OCI-LY3 (cell line): ENCODE measurements around the gene SRPK2.
"Not testable (repeated sequence)": the region's sequence is repeated elsewhere in the genome, so short reads cannot be mapped to it uniquely, and the experiment has no call there.

Experiments
- H2AFZ ChIP-seq: fragments of 200-600, 300-600 bp; shearing (Covaris generic); 2 replicates; pipeline ENCODE4 v1.6.0; 2014; ENCODE audit warnings: antibody characterized with exemption, low read depth, low read length
- H3K27ac ChIP-seq: fragments of 200-600, 300-600 bp; sonication (generic); 2 replicates; pipeline ENCODE4 v1.5.1; 2014; ENCODE audit warnings: mild to moderate bottlenecking, low read length, moderate library complexity, mixed read lengths
- H3K27me3 ChIP-seq: fragments of 200-600, 300-600 bp; sonication (generic); 2 replicates; pipeline ENCODE4 v1.6.1; 2014; ENCODE audit warnings: low read depth, low read length, mixed read lengths
- H3K36me3 ChIP-seq: fragments of 200-600, 300-600 bp; sonication (generic); replicated peaks from 2 replicates; pipeline ENCODE3; 2014; ENCODE audit warnings: low read depth, low read length, mixed read lengths
- H3K4me1 ChIP-seq: fragments of 300-600, 200-600 bp; sonication (generic); 2 replicates; pipeline ENCODE4 v1.6.1; 2014; ENCODE audit warnings: low read length, mixed read lengths
- H3K4me2 ChIP-seq: fragments of 200-600, 300-600 bp; sonication (generic); 2 replicates; pipeline ENCODE4 v1.6.1; 2014; ENCODE audit warnings: low read length, mixed read lengths
- H3K4me3 ChIP-seq: fragments of 300-600, 200-600 bp; sonication (generic); 2 replicates; pipeline ENCODE4 v1.5.1; 2014; ENCODE audit warnings: antibody characterized with exemption, mild to moderate bottlenecking, low read length, moderate library complexity
- H3K79me2 ChIP-seq: fragments of 300-600, 200-600 bp; shearing (Covaris generic); 2 replicates; pipeline ENCODE4 v1.6.1; 2014; ENCODE audit warnings: mild to moderate bottlenecking, low read length, mixed read lengths
- H3K9ac ChIP-seq: fragments of 300-600, 200-600 bp; shearing (Covaris generic); 2 replicates; pipeline ENCODE4 v1.6.0; 2014; ENCODE audit warnings: mild to moderate bottlenecking, low read length, moderate library complexity
- H3K9me3 ChIP-seq: fragments of 200-600, 300-600 bp; shearing (Covaris generic); 2 replicates; pipeline ENCODE4 v1.6.1; 2014; ENCODE audit warnings: low read length, mixed read lengths; ENCODE audit not compliant: insufficient read depth
- H4K20me1 ChIP-seq: fragments of 200-600, 300-600 bp; sonication (generic); 2 replicates; pipeline ENCODE4 v1.6.1; 2016; ENCODE audit warnings: low read length, mixed read lengths; ENCODE audit not compliant: insufficient read depth
- EZH2phosphoT487 ChIP-seq: fragments of 200-600 bp; shearing (Covaris generic); IDR thresholded peaks from 2 replicates; pipeline ENCODE4 v1.6.1; 2018; ENCODE audit warnings: antibody characterized with exemption, mixed run types, low read depth
- TF ChIP-seq, protein P1 (sequence below): fragments of 200-600, 300-600 bp; sonication (generic); IDR thresholded peaks from 2 replicates; pipeline ENCODE4 v1.5.1; 2014; ENCODE audit warnings: antibody characterized with exemption, low read length, low read depth

Gene SRPK2

DNA sequence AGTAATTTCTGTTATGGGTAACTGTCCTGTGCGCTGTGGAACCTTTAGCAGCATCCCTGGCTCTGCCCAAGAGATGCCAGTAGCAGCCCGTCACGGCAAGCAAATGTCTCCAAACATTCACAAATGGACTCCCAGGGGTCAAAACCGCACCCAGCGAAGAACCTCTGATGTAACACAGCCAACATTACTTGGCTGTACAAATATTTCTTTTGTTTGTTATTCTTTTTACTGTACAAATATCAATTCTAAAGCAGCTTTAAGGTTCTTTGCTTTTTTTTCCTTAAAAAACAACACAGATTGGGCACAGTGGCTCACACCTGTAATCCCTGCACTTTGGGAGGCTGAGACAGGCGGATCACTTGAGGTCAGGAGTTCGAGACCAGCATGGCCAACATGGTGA lies 192.2 kb downstream of the SRPK2 start:
- H3K4me2 ChIP-seq, result no peak overlapping the region
- H3K4me3 ChIP-seq, result no peak overlapping the region
- H3K36me3 ChIP-seq, result no peaks in the 10 kb centered on the region
- no peaks in the 10 kb centered on the region for H3K27me3 ChIP-seq
- no peak overlapping the region for H3K27ac ChIP-seq
- no peaks in the 10 kb centered on the region for H3K79me2 ChIP-seq
- no peaks in the 10 kb centered on the region for H3K9me3 ChIP-seq
- H2AFZ ChIP-seq, result no peak overlapping the region
- no peak overlapping the region for H3K9ac ChIP-seq
- no peak for TF ChIP-seq EZH2phosphoT487
- TF ChIP-seq, protein P1, sequence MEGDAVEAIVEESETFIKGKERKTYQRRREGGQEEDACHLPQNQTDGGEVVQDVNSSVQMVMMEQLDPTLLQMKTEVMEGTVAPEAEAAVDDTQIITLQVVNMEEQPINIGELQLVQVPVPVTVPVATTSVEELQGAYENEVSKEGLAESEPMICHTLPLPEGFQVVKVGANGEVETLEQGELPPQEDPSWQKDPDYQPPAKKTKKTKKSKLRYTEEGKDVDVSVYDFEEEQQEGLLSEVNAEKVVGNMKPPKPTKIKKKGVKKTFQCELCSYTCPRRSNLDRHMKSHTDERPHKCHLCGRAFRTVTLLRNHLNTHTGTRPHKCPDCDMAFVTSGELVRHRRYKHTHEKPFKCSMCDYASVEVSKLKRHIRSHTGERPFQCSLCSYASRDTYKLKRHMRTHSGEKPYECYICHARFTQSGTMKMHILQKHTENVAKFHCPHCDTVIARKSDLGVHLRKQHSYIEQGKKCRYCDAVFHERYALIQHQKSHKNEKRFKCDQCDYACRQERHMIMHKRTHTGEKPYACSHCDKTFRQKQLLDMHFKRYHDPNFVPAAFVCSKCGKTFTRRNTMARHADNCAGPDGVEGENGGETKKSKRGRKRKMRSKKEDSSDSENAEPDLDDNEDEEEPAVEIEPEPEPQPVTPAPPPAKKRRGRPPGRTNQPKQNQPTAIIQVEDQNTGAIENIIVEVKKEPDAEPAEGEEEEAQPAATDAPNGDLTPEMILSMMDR, result no peak
- 0 out of 2 replicates have a peak, but pooled peaks cover 6% of the 10 kb centered on the region for H4K20me1 ChIP-seq
- peaks cover 17% of the 10 kb centered on the region for H3K4me1 ChIP-seq

DNA sequence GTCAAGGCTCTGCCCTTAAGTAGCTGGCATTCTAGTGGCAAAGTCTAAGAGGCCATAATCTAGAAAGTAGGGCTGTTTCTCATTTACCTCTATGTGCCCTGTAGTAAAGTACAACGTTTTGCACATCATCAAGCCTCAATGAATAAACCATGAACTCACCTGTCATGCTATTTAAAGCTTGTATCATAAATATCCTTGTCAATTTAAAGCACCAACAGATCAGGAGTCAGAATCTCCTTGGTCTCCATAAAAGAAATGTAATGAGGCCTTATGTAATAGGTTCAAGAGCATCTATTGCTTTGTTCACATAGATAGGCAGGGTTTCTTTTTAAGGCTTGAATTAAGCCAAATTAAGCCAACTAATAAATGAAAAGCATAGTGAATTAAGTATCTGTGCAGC lies 192.8 kb downstream of the SRPK2 start:
- TF ChIP-seq EZH2phosphoT487, result no peak
- TF ChIP-seq, protein P1, result no peak
- Histone ChIP-seq H3K79me2 (no peaks in the 10 kb centered on the region), H3K4me2 (no peak overlapping the region)

GRCh38 chr7:105194959-105195358 lies 193.8 kb downstream of the SRPK2 start:
- not testable (repeated sequence) for H3K9ac ChIP-seq, H3K36me3 ChIP-seq, H2AFZ ChIP-seq, H3K4me3 ChIP-seq, H3K27ac ChIP-seq, H3K27me3 ChIP-seq, H3K4me2 ChIP-seq, H3K9me3 ChIP-seq, H3K79me2 ChIP-seq, H4K20me1 ChIP-seq
- H3K4me1 ChIP-seq, result peaks cover 17% of the 10 kb centered on the region

More for the DNA sequence above, 192.8 kb downstream of the SRPK2 start:
- no peak overlapping the region for H3K9ac ChIP-seq
- no peaks in the 10 kb centered on the region for H3K27me3 ChIP-seq
- no peaks in the 10 kb centered on the region for H3K9me3 ChIP-seq
- H3K36me3 ChIP-seq, result no peaks in the 10 kb centered on the region
- no peak overlapping the region for H3K4me3 ChIP-seq
- no peak overlapping the region for H2AFZ ChIP-seq
- H4K20me1 ChIP-seq, result 0 out of 2 replicates have a peak, but pooled peaks cover 6% of the 10 kb centered on the region
- H3K27ac ChIP-seq, result no peak overlapping the region
- H3K4me1 ChIP-seq, result peaks cover 17% of the 10 kb centered on the region

DNA sequence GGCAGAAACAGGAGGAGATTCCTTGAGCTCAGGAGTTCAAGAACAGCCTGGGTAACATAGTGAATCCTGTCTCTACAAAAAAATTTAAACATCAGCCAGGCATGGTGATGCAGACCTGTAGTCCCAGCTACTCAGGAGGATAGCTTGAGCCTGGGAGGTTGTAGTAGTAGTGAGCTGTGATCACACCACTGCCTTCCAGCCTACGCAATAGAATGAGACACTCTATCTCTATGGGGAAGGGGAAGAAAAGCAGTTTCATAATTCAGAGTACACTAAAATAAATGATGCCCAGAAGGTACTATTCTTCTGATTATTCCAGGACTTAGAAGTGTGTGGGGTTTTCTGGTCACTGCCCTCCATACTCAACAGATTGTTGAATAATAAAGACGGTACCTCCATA lies 197.4 kb downstream of the SRPK2 start:
- Histone ChIP-seq H3K27ac (no peak overlapping the region), H3K79me2 (no peaks in the 10 kb centered on the region), H3K4me2 (no peak overlapping the region), H3K4me1 (peaks cover 26% of the 10 kb centered on the region), H3K9me3 (no peaks in the 10 kb centered on the region), H3K9ac (no peak overlapping the region), H3K36me3 (no peaks in the 10 kb centered on the region), H2AFZ (no peak overlapping the region), H3K4me3 (no peak overlapping the region), H4K20me1 (peaks cover 9% of the 10 kb centered on the region; the same call in 1 of the 2 replicates), H3K27me3 (no peaks in the 10 kb centered on the region)
- no peak for TF ChIP-seq EZH2phosphoT487
- TF ChIP-seq, protein P1, result no peak
